Astrocyte of the spinal cord (primary cell): Measurements from ENCODE around the gene COL4A2.
"Not testable (repeated sequence)": the region's sequence is repeated elsewhere in the genome, so short reads cannot be mapped to it uniquely, and the experiment has no call there.

ENCODE experiments used
- DNase-seq: peaks from one replicate; pipeline ENCODE4 v3.0.0; 2011; ENCODE audit warnings: low read depth, low spot score
- H3K4me3 ChIP-seq: 2 replicates; pipeline ENCODE4 v1.5.1; 2011; ENCODE audit warnings: low read depth, mild to moderate bottlenecking, low read length, moderate library complexity
- in situ Hi-C: cut with HindIII; loops from 2 replicates; pipeline ENCODE4 v1.10.0; 2017; ENCODE audit warnings: low sequenced_read_pairs
- TF ChIP-seq, protein P1 (sequence below): IDR thresholded peaks from 2 replicates; pipeline ENCODE4 v1.5.1; 2012; ENCODE audit warnings: low read depth, mild to moderate bottlenecking, low read length, inconsistent platforms

Gene COL4A2

DNA sequence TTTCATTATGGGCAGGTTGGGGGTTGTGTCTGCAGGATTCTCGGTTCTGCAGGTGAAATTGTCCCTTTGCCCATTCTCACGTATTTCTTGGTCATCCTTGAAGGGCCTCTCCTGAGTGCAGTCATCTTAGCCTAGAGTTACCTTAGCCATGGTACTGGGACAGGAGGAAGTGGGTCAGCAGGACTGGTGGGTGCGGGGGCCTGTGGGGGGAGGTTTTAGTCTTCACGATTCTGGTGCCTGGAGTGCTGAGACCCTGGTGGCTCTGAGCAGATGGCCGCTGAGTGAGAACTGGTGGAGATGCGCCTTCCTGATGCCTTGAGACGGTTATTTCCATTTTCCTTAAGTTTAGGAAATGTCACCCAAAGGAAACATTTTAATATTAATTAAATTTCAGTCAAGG is 11.8 kb downstream of the COL4A2 start:
- TF ChIP-seq, protein P1, sequence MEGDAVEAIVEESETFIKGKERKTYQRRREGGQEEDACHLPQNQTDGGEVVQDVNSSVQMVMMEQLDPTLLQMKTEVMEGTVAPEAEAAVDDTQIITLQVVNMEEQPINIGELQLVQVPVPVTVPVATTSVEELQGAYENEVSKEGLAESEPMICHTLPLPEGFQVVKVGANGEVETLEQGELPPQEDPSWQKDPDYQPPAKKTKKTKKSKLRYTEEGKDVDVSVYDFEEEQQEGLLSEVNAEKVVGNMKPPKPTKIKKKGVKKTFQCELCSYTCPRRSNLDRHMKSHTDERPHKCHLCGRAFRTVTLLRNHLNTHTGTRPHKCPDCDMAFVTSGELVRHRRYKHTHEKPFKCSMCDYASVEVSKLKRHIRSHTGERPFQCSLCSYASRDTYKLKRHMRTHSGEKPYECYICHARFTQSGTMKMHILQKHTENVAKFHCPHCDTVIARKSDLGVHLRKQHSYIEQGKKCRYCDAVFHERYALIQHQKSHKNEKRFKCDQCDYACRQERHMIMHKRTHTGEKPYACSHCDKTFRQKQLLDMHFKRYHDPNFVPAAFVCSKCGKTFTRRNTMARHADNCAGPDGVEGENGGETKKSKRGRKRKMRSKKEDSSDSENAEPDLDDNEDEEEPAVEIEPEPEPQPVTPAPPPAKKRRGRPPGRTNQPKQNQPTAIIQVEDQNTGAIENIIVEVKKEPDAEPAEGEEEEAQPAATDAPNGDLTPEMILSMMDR, result no peak
- no peak for DNase-seq
- H3K4me3 ChIP-seq, result no peak overlapping the region
- in situ Hi-C loops, result no loop called here

- in situ Hi-C loops, result no loop called here
- TF ChIP-seq, protein P1, result no peak
- no peak for DNase-seq
- H3K4me3 ChIP-seq, result no peak overlapping the region
These were observed 12.3 kb downstream of the COL4A2 start for GRCh38 chr13:110319397-110319773.

DNA sequence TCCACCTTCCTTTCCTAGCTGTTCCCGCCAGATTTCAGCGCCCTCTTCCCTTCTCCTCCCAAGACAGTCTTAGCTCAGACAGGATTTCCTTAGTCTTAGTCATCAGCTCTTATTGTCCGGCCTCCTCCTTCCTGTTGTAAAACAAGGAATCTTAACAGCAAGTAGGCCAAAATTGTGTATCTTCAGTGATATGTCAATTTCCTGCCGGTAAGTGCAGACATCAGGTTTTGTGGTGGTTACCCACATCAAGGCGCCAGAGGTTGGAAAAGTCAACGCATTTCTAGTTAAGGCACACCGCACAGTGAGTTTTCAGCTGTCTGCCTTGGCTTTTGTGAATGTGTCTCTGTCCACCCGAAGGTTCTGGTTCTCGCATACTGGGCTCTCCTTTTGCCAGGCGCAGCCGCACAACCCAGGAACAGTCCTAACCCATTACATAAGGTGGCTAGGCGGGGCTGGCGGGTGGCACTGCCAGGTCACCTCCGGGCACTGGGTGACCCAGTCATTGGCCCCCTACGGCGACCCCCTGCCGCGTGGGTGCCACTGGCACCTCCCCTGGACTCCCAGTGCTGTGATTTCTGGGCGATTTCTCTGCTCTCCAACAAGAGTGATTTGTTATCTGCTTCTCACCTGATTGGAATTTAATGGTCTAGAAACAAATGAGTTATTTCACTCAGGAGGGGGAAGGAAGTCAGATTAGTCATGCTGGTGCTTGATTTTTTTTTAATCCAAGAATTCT is 12.9 kb downstream of the COL4A2 start:
- peak; percentile 87 for DNase-seq
- TF ChIP-seq, protein P1, result no peak
- in situ Hi-C loops, result no loop called here
- H3K4me3 ChIP-seq, result no peak overlapping the region

GRCh38 chr13:110320645-110321044 is 13.6 kb downstream of the COL4A2 start:
- no peak for DNase-seq
- in situ Hi-C loops, result no loop called here
- no peak overlapping the region for H3K4me3 ChIP-seq
- TF ChIP-seq, protein P1, result no peak

- in situ Hi-C loops, DNase-seq: not testable (repeated sequence)
These were observed 14.5 kb downstream of the COL4A2 start for GRCh38 chr13:110321573-110321972.

GRCh38 chr13:110322126-110322827 is 15.2 kb downstream of the COL4A2 start:
- TF ChIP-seq, protein P1, result no peak
- no peak for DNase-seq
- no peak overlapping the region for H3K4me3 ChIP-seq
- in situ Hi-C loops, result no loop called here

More at GRCh38 chr13:110321573-110321972, 14.5 kb downstream of the COL4A2 start:
- not testable (repeated sequence) for H3K4me3 ChIP-seq

GRCh38 chr13:110322828-110323171 is 15.7 kb downstream of the COL4A2 start:
- TF ChIP-seq, protein P1, result no peak
- in situ Hi-C loops, result no loop called here
- no peak overlapping the region for H3K4me3 ChIP-seq
- DNase-seq, result no peak
